Coronary artery (tissue), 2 donors: ENCODE results near the gene CACNA1S.

ENCODE experiments used
- DNase-seq: peaks from one replicate; pipeline ENCODE4 v3.0.0-alpha.2; 2017; ENCODE audit warnings: low spot score
- H3K27ac ChIP-seq, 2 donors: fragments of 200-600 bp; sonication (generic); one replicate each; pipeline ENCODE4 v1.5.1; 2016 to 2019
- H3K4me3 ChIP-seq: fragments of 200-600 bp; sonication (generic); 2 replicates; pipeline ENCODE4 v1.5.1; 2016; ENCODE audit warnings: mild to moderate bottlenecking, moderate library complexity
- TF ChIP-seq, protein P1 (sequence below): fragments of 200-600 bp; sonication (generic); IDR thresholded peaks from one replicate; pipeline ENCODE4 v1.5.1; 2019; ENCODE audit warnings: antibody characterized with exemption

The CACNA1S gene

DNA sequence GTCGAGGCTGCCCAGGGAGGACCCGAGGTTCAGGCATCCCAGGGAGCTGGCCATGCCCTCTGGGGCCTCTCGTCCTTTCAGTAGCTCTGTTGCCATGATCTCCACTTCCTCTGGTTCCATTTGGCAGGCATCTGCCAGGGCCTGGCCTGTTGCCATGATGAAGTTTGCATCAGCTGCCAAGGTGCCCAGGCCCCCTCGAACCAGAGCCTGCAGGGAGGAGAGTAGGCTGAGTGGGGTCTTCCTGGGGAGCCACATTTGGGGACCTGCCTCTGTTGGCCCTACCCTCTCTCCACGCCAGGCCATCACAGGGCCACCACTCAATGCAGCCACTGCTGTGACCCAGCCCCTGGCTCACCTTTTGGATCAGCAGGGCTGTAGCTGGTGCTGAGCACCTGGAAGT lies 72.3 kb downstream of the CACNA1S start:
- TF ChIP-seq, protein P1, sequence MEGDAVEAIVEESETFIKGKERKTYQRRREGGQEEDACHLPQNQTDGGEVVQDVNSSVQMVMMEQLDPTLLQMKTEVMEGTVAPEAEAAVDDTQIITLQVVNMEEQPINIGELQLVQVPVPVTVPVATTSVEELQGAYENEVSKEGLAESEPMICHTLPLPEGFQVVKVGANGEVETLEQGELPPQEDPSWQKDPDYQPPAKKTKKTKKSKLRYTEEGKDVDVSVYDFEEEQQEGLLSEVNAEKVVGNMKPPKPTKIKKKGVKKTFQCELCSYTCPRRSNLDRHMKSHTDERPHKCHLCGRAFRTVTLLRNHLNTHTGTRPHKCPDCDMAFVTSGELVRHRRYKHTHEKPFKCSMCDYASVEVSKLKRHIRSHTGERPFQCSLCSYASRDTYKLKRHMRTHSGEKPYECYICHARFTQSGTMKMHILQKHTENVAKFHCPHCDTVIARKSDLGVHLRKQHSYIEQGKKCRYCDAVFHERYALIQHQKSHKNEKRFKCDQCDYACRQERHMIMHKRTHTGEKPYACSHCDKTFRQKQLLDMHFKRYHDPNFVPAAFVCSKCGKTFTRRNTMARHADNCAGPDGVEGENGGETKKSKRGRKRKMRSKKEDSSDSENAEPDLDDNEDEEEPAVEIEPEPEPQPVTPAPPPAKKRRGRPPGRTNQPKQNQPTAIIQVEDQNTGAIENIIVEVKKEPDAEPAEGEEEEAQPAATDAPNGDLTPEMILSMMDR = no peak
- H3K27ac ChIP-seq = no peak overlapping the region
- no peak overlapping the region for H3K4me3 ChIP-seq
- no peak for DNase-seq

DNA sequence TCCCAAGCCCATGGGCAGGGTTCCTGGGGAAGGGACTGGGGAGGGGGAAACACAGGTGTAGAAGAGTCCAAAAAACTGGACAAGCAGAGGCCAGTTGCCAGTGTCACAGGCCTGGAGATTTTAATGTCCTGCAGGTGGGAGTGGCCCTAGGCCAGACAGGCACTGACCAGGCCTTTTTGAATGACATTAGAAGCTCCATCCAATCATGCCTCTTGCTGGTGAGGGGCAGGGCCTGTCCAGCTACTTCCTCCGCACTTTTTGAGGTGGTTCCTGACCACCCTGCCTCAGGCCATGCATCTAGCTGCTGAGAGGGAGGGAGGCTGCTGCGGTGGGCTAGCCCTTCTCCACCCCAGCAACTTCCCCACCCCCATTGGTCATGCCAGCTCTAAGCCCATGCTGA lies 72.8 kb downstream of the CACNA1S start:
- TF ChIP-seq, protein P1 = no peak
- DNase-seq = no peak
- H3K27ac ChIP-seq = no peak overlapping the region
- no peak overlapping the region for H3K4me3 ChIP-seq

DNA sequence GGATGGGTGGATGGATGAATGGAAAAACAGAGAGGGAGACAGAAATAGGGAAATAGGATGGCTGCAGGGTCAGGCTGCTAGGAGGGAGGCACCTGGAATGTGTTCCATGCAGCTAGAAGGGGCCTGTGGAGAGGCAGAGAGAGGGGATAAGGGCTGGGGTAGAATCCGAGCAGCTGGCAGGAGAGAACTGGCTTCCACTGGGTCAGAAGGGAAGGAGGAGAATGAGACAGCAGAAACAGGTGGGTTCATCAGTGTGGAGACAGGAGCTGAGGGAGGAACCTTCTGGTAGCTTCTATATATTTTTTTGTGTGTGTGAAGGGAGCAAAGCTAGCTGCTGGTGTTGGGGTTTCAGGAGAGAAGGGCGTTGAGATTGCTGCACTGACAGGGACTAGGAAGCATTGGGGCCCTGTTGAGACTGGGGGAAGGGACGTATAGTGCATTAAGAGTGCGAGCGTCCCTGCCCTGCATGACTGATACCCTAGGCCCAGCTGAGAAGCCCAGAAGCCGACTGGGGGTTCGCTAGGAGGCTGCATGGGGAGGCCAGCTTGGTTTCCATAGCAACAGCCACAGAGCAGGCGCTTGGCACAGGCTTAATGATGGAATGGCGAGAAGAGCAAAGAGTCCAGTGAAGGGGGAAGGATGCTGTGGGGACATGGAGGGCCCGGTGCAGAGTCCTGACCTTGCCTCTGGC lies 73.9 kb downstream of the CACNA1S start:
- TF ChIP-seq, protein P1 = no peak
- DNase-seq = no peak
- H3K4me3 ChIP-seq = no peak overlapping the region
- no peak overlapping the region for H3K27ac ChIP-seq

DNA sequence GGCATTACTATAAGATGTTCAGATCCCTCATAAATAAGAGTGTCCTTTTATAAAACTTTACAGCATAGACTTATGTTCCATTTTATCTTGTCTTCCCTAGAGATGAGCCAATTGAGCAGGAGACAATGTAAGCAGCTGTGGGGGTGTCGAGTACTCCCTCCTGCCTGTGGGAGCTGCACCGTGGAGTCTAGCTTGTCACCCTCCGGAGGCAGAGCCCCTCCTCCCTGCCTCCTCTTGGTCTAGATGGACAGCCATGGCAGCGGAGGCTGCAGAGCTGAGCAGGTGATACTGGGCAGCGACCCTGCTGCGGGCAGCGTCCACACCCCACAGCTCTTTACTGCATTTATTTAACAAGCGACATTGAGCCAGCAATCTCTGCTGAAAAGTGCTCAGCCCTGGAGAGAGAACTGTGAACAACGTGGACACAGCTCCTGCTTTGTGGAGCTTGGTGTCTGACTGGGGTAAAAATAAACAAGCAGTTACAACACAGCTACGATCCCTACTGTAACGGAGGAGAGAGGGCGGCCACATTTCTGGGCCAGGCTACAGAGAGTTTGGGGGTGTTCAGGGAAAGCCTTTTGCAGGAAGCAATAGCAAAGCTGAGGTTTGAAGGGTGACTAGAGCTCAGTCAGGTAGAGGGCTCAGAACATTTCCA lies 75.9 kb downstream of the CACNA1S start:
- Histone ChIP-seq H3K27ac (no peak overlapping the region), H3K4me3 (no peak overlapping the region)
- TF ChIP-seq, protein P1 = no peak
- DNase-seq = no peak

DNA sequence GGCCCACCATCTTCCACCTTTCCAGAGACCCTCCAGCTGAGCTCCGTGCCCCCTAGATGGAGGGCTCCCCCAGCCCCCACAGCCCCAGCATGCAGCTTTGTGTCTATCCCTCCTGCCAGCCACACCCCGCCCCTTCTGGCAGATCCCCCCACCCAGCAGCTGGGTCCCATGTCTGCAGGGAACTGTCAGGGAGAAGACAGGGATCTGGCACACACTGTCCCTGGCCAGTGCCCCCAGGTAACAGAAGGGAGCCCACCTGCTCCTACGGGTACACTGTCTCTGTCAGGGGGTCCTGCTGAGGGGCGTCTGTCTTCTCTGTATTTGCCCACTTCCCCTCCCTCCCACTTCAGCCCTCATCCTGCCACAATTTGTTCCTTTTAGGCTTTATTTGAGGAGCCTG lies 77.6 kb downstream of the CACNA1S start:
- DNase-seq = no peak
- Histone ChIP-seq H3K4me3 (no peak overlapping the region), H3K27ac (no peak overlapping the region)
- TF ChIP-seq, protein P1 = no peak

DNA sequence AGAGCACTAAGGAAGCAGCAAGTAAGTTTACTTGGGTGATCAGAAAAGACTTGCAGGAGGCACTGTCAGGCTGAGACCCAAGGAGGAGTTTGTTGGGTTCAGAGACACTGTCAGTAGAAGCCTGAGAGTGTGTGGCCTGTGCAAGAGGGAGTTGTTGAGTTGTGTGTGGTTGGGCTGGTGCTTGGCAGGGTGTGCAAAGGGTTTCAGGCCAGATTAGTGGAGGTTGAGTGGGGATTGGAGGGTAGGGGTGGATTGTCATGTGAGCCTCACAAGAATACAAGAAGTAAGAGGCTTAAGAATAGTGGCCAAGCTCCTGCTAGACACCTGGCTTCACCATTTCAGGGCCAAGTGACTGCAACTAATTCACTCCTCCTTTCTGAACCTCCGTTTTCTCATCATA lies 79.8 kb downstream of the CACNA1S start:
- no peak for DNase-seq

More for the DNA sequence above, 79.8 kb downstream of the CACNA1S start:
- no peak overlapping the region for H3K4me3 ChIP-seq
- H3K27ac ChIP-seq = no peak overlapping the region
- TF ChIP-seq, protein P1 = no peak
